WI38 (cell line): ENCODE data around the gene ARHGEF3.

Experiments
- H3K4me3 ChIP-seq: 2 replicates; pipeline ENCODE4 v1.5.1; 2011; ENCODE audit warnings: low read depth, mild to moderate bottlenecking, control low read depth, low read length
- CTCF ChIP-seq: IDR thresholded peaks from 2 replicates; pipeline ENCODE4 v1.5.1; 2012; ENCODE audit warnings: low read depth, mild to moderate bottlenecking, control low read depth, low read length

ARHGEF3 gene

DNA sequence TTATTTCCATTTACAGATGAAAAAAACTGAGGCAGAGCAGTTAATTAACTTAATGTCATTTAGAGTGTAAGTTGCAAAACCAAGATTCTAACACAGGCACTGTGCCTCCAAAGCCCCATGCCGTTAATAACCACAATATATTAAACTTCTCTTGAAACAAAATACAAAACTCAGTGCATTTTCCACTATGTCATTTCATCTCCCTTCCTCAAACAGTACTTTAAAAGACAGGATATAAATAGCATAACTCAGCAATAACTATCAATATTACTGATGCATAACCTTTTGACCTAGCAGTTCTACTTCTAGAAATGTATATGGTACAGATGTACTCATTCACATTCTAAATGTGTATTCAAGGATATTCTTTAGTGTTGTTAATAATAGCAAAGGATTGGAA is 113.6 kb downstream of the ARHGEF3 start:
- no peak overlapping the region for H3K4me3 ChIP-seq
- TF ChIP-seq CTCF, result no peak

- no peak for TF ChIP-seq CTCF
- H3K4me3 ChIP-seq, result no peak overlapping the region
Measured at GRCh38 chr3:56684029-56684428, 117.7 kb downstream of the ARHGEF3 start.

GRCh38 chr3:56683122-56683817 is 118.5 kb downstream of the ARHGEF3 start, which contains the start of gene TASOR:
Gene TASOR, minus strand, starts transcription at chr3:56683265. Its CDS starts 259 bp downstream, at chr3:56683006.
- H3K4me3 ChIP-seq, result peak within 1 kb of the TSS; percentile 80
- no peak for TF ChIP-seq CTCF

GRCh38 chr3:56682462-56683121 is 119.2 kb downstream of the ARHGEF3 start:
- H3K4me3 ChIP-seq, result peak overlapping the region; percentile 80
- no peak for TF ChIP-seq CTCF

- H3K4me3 ChIP-seq, result peak overlapping the region; percentile 80
- no peak for TF ChIP-seq CTCF
Measured at GRCh38 chr3:56681984-56682461, 119.7 kb downstream of the ARHGEF3 start.

DNA sequence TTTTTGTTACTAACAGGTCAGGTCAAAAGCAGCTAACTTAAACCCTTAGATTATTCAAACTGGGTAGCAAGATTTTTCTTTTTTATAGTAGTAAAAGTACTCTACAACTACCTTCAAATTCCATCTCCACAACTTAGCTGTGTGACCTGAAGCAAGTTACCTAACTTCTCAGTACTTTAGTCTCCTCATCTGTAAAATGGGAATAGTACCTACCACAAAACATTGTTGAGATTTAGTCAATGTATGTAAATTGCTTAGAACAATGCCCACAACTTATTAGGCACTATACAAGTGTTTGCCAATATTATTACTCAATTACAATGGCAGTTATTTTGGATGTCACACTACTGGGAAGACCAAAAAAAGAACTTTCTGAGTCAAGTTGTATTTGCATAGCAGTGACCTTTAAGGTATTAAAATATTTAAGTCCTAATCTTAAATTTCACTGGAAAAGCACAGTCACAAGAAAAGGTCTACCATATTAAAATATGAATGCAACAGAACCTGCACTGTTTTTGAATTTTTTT is 121.6 kb downstream of the ARHGEF3 start:
- no peak for TF ChIP-seq CTCF
- no peak overlapping the region for H3K4me3 ChIP-seq
